Stimulated activated naive CD8-positive, alpha-beta T cell treated with anti-CD3 and anti-CD28 coated beads, Interleukin-15, amount 100 ng/mL, for 72 hours (primary cell): ENCODE measurements around the gene FH.

Experiments used
- ATAC-seq: fragments of 150-1000 bp; cut with Tn5 transposase; 2 replicates; pipeline ENCODE4 v1.10.0; 2021; ENCODE audit warnings: mild to moderate bottlenecking, moderate library complexity
- DNase-seq, 2 donors: peaks; one replicate each; pipeline ENCODE4 v3.0.0; 2021 to 2022
- H3K27ac Mint-ChIP-seq, 2 donors: one replicate each; pipeline ENCODE4 v1.8.0; 2022; ENCODE audit warnings: mild to moderate bottlenecking in 2 of 2, mixed read lengths in 2 of 2, moderate library complexity in 2 of 2
- H3K27me3 Mint-ChIP-seq: one replicate; pipeline ENCODE4 v1.8.0; 2022; ENCODE audit warnings: mixed read lengths
- H3K4me1 Mint-ChIP-seq: one replicate; pipeline ENCODE4 v1.8.0; 2022; ENCODE audit warnings: mild to moderate bottlenecking, mixed read lengths
- H3K4me3 Mint-ChIP-seq, 2 donors: one replicate each; pipeline ENCODE4 v1.8.0; 2022; ENCODE audit warnings: mild to moderate bottlenecking in 2 of 2, mixed read lengths in 2 of 2, moderate library complexity in 1 of 2
- H3K9me3 Mint-ChIP-seq, 2 donors: one replicate each; pipeline ENCODE4 v1.8.0; 2022; ENCODE audit warnings: mixed read lengths in 2 of 2

FH gene

GRCh38 chr1:241485554-241485992, 34.0 kb downstream of the FH start:
- Mint-ChIP-seq H3K4me3 (no peak overlapping the region), H3K27ac (no peak overlapping the region), H3K27me3 (no peaks in the 10 kb centered on the region), H3K9me3 (no peaks in the 10 kb centered on the region), H3K4me1 (no peaks in the 10 kb centered on the region)
- peak; percentile 49 for ATAC-seq
- no peak for DNase-seq

- H3K4me3 Mint-ChIP-seq = no peak overlapping the region
- peak; percentile 42 for ATAC-seq
- no peak overlapping the region for H3K27ac Mint-ChIP-seq
- H3K27me3 Mint-ChIP-seq = no peaks in the 10 kb centered on the region
- H3K9me3 Mint-ChIP-seq = no peaks in the 10 kb centered on the region
- DNase-seq = no peak
- H3K4me1 Mint-ChIP-seq = no peaks in the 10 kb centered on the region
These were observed 34.4 kb downstream of the FH start for GRCh38 chr1:241485145-241485544.

- no peak for DNase-seq
- no peak for ATAC-seq
- H3K4me1 Mint-ChIP-seq = no peaks in the 10 kb centered on the region
These were observed 36.7 kb downstream of the FH start for GRCh38 chr1:241482761-241483250.

GRCh38 chr1:241479294-241479693, 40.3 kb downstream of the FH start:
- ATAC-seq = no peak
- Mint-ChIP-seq H3K4me1 (no peaks in the 10 kb centered on the region), H3K4me3 (no peak overlapping the region), H3K27me3 (no peaks in the 10 kb centered on the region), H3K9me3 (no peaks in the 10 kb centered on the region), H3K27ac (no peak overlapping the region)
- no peak for DNase-seq

More at GRCh38 chr1:241482761-241483250, 36.7 kb downstream of the FH start:
- Mint-ChIP-seq H3K9me3 (no peaks in the 10 kb centered on the region), H3K4me3 (no peak overlapping the region), H3K27me3 (no peaks in the 10 kb centered on the region), H3K27ac (no peak overlapping the region)

GRCh38 chr1:241475671-241476070, 43.9 kb downstream of the FH start:
- no peak overlapping the region for H3K4me3 Mint-ChIP-seq
- H3K9me3 Mint-ChIP-seq = no peaks in the 10 kb centered on the region
- H3K27ac Mint-ChIP-seq = no peak overlapping the region
- H3K4me1 Mint-ChIP-seq = no peaks in the 10 kb centered on the region
- no peak for ATAC-seq
- H3K27me3 Mint-ChIP-seq = no peaks in the 10 kb centered on the region
- no peak for DNase-seq

GRCh38 chr1:241473026-241473425, 46.5 kb downstream of the FH start:
- DNase-seq = no peak
- H3K27ac Mint-ChIP-seq = no peak overlapping the region
- H3K4me1 Mint-ChIP-seq = no peaks in the 10 kb centered on the region
- H3K9me3 Mint-ChIP-seq = no peaks in the 10 kb centered on the region
- H3K4me3 Mint-ChIP-seq = no peak overlapping the region
- H3K27me3 Mint-ChIP-seq = no peaks in the 10 kb centered on the region
- no peak for ATAC-seq

GRCh38 chr1:241470908-241471590, 48.5 kb downstream of the FH start:
- H3K9me3 Mint-ChIP-seq = no peaks in the 10 kb centered on the region
- no peak for ATAC-seq

GRCh38 chr1:241470361-241470760, 49.2 kb downstream of the FH start:
- no peak for ATAC-seq
- H3K4me1 Mint-ChIP-seq = no peaks in the 10 kb centered on the region
- no peaks in the 10 kb centered on the region for H3K9me3 Mint-ChIP-seq
- no peaks in the 10 kb centered on the region for H3K27me3 Mint-ChIP-seq
- DNase-seq = no peak
- H3K4me3 Mint-ChIP-seq = no peak overlapping the region
- H3K27ac Mint-ChIP-seq = no peak overlapping the region

More at GRCh38 chr1:241470908-241471590, 48.5 kb downstream of the FH start:
- Mint-ChIP-seq H3K27me3 (no peaks in the 10 kb centered on the region), H3K27ac (no peak overlapping the region), H3K4me3 (no peak overlapping the region), H3K4me1 (no peaks in the 10 kb centered on the region)
- no peak for DNase-seq

GRCh38 chr1:241465673-241466072, 53.9 kb downstream of the FH start:
- no peaks in the 10 kb centered on the region for H3K4me1 Mint-ChIP-seq
- no peak overlapping the region for H3K4me3 Mint-ChIP-seq
- no peak overlapping the region for H3K27ac Mint-ChIP-seq
- ATAC-seq (no peak), DNase-seq (no peak)
- H3K9me3 Mint-ChIP-seq = no peaks in the 10 kb centered on the region
- H3K27me3 Mint-ChIP-seq = no peaks in the 10 kb centered on the region

GRCh38 chr1:241464985-241465384, 54.6 kb downstream of the FH start:
- no peaks in the 10 kb centered on the region for H3K9me3 Mint-ChIP-seq
- no peak overlapping the region for H3K4me3 Mint-ChIP-seq
- no peak overlapping the region for H3K27ac Mint-ChIP-seq
- no peak for DNase-seq
- no peaks in the 10 kb centered on the region for H3K27me3 Mint-ChIP-seq
- H3K4me1 Mint-ChIP-seq = no peaks in the 10 kb centered on the region
- ATAC-seq = no peak

- Mint-ChIP-seq H3K4me1 (no peaks in the 10 kb centered on the region), H3K27ac (no peak overlapping the region), H3K27me3 (no peaks in the 10 kb centered on the region), H3K9me3 (no peaks in the 10 kb centered on the region), H3K4me3 (no peak overlapping the region)
- ATAC-seq = no peak
- no peak for DNase-seq
These were observed 57.2 kb downstream of the FH start for GRCh38 chr1:241462391-241462790.

GRCh38 chr1:241460098-241460873, 59.3 kb downstream of the FH start:
- H3K4me3 Mint-ChIP-seq = no peak overlapping the region
- H3K27ac Mint-ChIP-seq = no peak overlapping the region
- H3K9me3 Mint-ChIP-seq = no peaks in the 10 kb centered on the region
- DNase-seq (no peak), ATAC-seq (no peak)
- no peaks in the 10 kb centered on the region for H3K27me3 Mint-ChIP-seq
- no peaks in the 10 kb centered on the region for H3K4me1 Mint-ChIP-seq

GRCh38 chr1:241459186-241459802, 60.3 kb downstream of the FH start:
- Mint-ChIP-seq H3K27ac (no peak overlapping the region), H3K27me3 (no peaks in the 10 kb centered on the region), H3K9me3 (no peaks in the 10 kb centered on the region), H3K4me3 (no peak overlapping the region), H3K4me1 (no peaks in the 10 kb centered on the region)
- DNase-seq (no peak), ATAC-seq (no peak)

- H3K4me1 Mint-ChIP-seq = no peaks in the 10 kb centered on the region
- ATAC-seq (no peak), DNase-seq (no peak)
- no peak overlapping the region for H3K27ac Mint-ChIP-seq
- H3K27me3 Mint-ChIP-seq = no peaks in the 10 kb centered on the region
- no peak overlapping the region for H3K4me3 Mint-ChIP-seq
- H3K9me3 Mint-ChIP-seq = no peaks in the 10 kb centered on the region
These were observed 62.1 kb downstream of the FH start for GRCh38 chr1:241457421-241457820.

- no peaks in the 10 kb centered on the region for H3K4me1 Mint-ChIP-seq
These were observed 62.8 kb downstream of the FH start for GRCh38 chr1:241456743-241457142.

GRCh38 chr1:241453732-241454131, 65.8 kb downstream of the FH start:
- Mint-ChIP-seq H3K4me1 (no peaks in the 10 kb centered on the region), H3K4me3 (no peak overlapping the region), H3K9me3 (peaks cover 0 to 7% of the 10 kb centered on the region in 2 donors), H3K27me3 (peaks cover 8% of the 10 kb centered on the region), H3K27ac (no peak overlapping the region)
- ATAC-seq (no peak), DNase-seq (no peak)

More at GRCh38 chr1:241456743-241457142, 62.8 kb downstream of the FH start:
- Mint-ChIP-seq H3K27ac (no peak overlapping the region), H3K9me3 (peaks cover 0 to 1% of the 10 kb centered on the region in 2 donors), H3K4me3 (no peak overlapping the region), H3K27me3 (peaks cover under 1% of the 10 kb centered on the region)
- ATAC-seq (no peak), DNase-seq (no peak)
